Activated naive CD4-positive, alpha-beta T cell treated with anti-CD3 and anti-CD28 coated beads, Interleukin-2, amount 50 U/mL, for 72 hours (primary cell): ENCODE results near the gene JMJD1C. TPM values are rescaled to one million over a fixed set of nuclear protein-coding genes. Genes with fewer than 3 reads are reported as not detected.
"Not testable (repeated sequence)": the region's sequence is repeated elsewhere in the genome, so short reads cannot be mapped to it uniquely, and the experiment has no call there.

Experiments used
- ATAC-seq, 2 donors: fragments of 150-1000 bp; cut with Tn5 transposase; 2 replicates each; pipeline ENCODE4 v1.10.0; 2021; ENCODE audit warnings: mild to moderate bottlenecking in 2 of 2, moderate library complexity in 2 of 2
- DNase-seq, 2 donors: peaks; one replicate each; pipeline ENCODE4 v3.0.0; 2021 to 2022; ENCODE audit warnings: low spot score in 2 of 2
- H3K27ac Mint-ChIP-seq, 2 donors: one replicate each; pipeline ENCODE4 v1.8.0; 2022; ENCODE audit warnings: mild to moderate bottlenecking in 2 of 2, mixed read lengths in 2 of 2
- H3K36me3 Mint-ChIP-seq, 2 donors: one replicate each; pipeline ENCODE4 v1.8.0; 2022; ENCODE audit warnings: mixed read lengths in 2 of 2
- H3K9me3 Mint-ChIP-seq, 2 donors: one replicate each; pipeline ENCODE4 v1.8.0; 2022; ENCODE audit warnings: mixed read lengths in 2 of 2
- total RNA-seq, 2 donors: library from RNA; stranded (reverse); gene quantifications; one replicate each; pipeline ENCODE4 v1.2.3, GENCODE V29; 2022

The JMJD1C gene
- total RNA-seq, 2 donors from 2014 or later = 62.5 to 68.7 TPM

GRCh38 chr10:63319231-63319630, 146.5 kb downstream of the JMJD1C start:
- ATAC-seq (no peak), DNase-seq (no peak)
- no peak overlapping the region for H3K27ac Mint-ChIP-seq
- H3K9me3 Mint-ChIP-seq = no peaks in the 10 kb centered on the region
- H3K36me3 Mint-ChIP-seq = peaks cover 0 to 5% of the 10 kb centered on the region in 2 donors

- Mint-ChIP-seq H3K27ac (no peak overlapping the region), H3K9me3 (no peaks in the 10 kb centered on the region), H3K36me3 (peaks cover 0 to 5% of the 10 kb centered on the region in 2 donors)
- ATAC-seq = no peak
- DNase-seq = no peak
Observed at GRCh38 chr10:63318491-63318890, 147.3 kb downstream of the JMJD1C start.

GRCh38 chr10:63314020-63314419, 151.8 kb downstream of the JMJD1C start:
- Mint-ChIP-seq H3K36me3 (no peaks in the 10 kb centered on the region), H3K27ac (no peak overlapping the region), H3K9me3 (no peaks in the 10 kb centered on the region)
- no peak for DNase-seq
- no peak for ATAC-seq

- H3K27ac Mint-ChIP-seq = no peak overlapping the region
- H3K36me3 Mint-ChIP-seq = no peaks in the 10 kb centered on the region
- DNase-seq (no peak), ATAC-seq (no peak)
- H3K9me3 Mint-ChIP-seq = no peaks in the 10 kb centered on the region
Observed at GRCh38 chr10:63313066-63313717, 152.6 kb downstream of the JMJD1C start.

- no peak for ATAC-seq
- Mint-ChIP-seq H3K36me3 (no peaks in the 10 kb centered on the region), H3K9me3 (no peaks in the 10 kb centered on the region), H3K27ac (no peak overlapping the region)
- no peak for DNase-seq
Observed at GRCh38 chr10:63308628-63309027, 157.1 kb downstream of the JMJD1C start.

- ATAC-seq = no peak
- DNase-seq = no peak
- Mint-ChIP-seq H3K27ac (no peak overlapping the region), H3K9me3 (no peaks in the 10 kb centered on the region), H3K36me3 (no peaks in the 10 kb centered on the region)
Observed at GRCh38 chr10:63304146-63304545, 161.6 kb downstream of the JMJD1C start.

GRCh38 chr10:63300801-63301200, 165.0 kb downstream of the JMJD1C start:
- no peaks in the 10 kb centered on the region for H3K36me3 Mint-ChIP-seq
- no peak overlapping the region for H3K27ac Mint-ChIP-seq
- no peak for DNase-seq
- no peak for ATAC-seq
- H3K9me3 Mint-ChIP-seq = no peaks in the 10 kb centered on the region

GRCh38 chr10:63297941-63298340, 167.8 kb downstream of the JMJD1C start:
- Mint-ChIP-seq H3K9me3 (no peaks in the 10 kb centered on the region), H3K27ac (no peak overlapping the region), H3K36me3 (peaks cover 0 to 2% of the 10 kb centered on the region in 2 donors)
- no peak for ATAC-seq
- no peak for DNase-seq

GRCh38 chr10:63294781-63295180, 171.0 kb downstream of the JMJD1C start:
- DNase-seq = no peak
- Mint-ChIP-seq H3K36me3 (peaks cover 0 to 6% of the 10 kb centered on the region in 2 donors), H3K9me3 (no peaks in the 10 kb centered on the region)

GRCh38 chr10:63292847-63293246, 172.9 kb downstream of the JMJD1C start:
- not testable (repeated sequence) for H3K9me3 Mint-ChIP-seq, DNase-seq, H3K36me3 Mint-ChIP-seq, H3K27ac Mint-ChIP-seq, ATAC-seq

More at GRCh38 chr10:63294781-63295180, 171.0 kb downstream of the JMJD1C start:
- H3K27ac Mint-ChIP-seq = no peak overlapping the region
- no peak for ATAC-seq

GRCh38 chr10:63288170-63288569, 177.6 kb downstream of the JMJD1C start:
- Mint-ChIP-seq H3K27ac (no peak overlapping the region), H3K9me3 (peaks cover 0 to 3% of the 10 kb centered on the region in 2 donors), H3K36me3 (peaks cover 0 to 12% of the 10 kb centered on the region in 2 donors)
- ATAC-seq = no peak
- no peak for DNase-seq

- H3K36me3 Mint-ChIP-seq = peaks cover 0 to 6% of the 10 kb centered on the region in 2 donors
- DNase-seq (no peak), ATAC-seq (no peak)
- no peak overlapping the region for H3K27ac Mint-ChIP-seq
- peaks cover 0 to 3% of the 10 kb centered on the region in 2 donors for H3K9me3 Mint-ChIP-seq
Observed at GRCh38 chr10:63286754-63287264, 179.0 kb downstream of the JMJD1C start.

- Mint-ChIP-seq H3K36me3 (peaks cover 0 to 6% of the 10 kb centered on the region in 2 donors), H3K9me3 (peaks cover 0 to 3% of the 10 kb centered on the region in 2 donors), H3K27ac (no peak overlapping the region)
- no peak for ATAC-seq
- no peak for DNase-seq
Observed at GRCh38 chr10:63286340-63286739, 179.4 kb downstream of the JMJD1C start.

GRCh38 chr10:63283901-63284300, 181.9 kb downstream of the JMJD1C start:
- ATAC-seq, H3K36me3 Mint-ChIP-seq, H3K27ac Mint-ChIP-seq, DNase-seq, H3K9me3 Mint-ChIP-seq: not testable (repeated sequence)

- peaks cover 0 to 3% of the 10 kb centered on the region in 2 donors for H3K9me3 Mint-ChIP-seq
- DNase-seq = no peak
- H3K36me3 Mint-ChIP-seq = peaks cover 0 to 6% of the 10 kb centered on the region in 2 donors
- ATAC-seq = no peak
- H3K27ac Mint-ChIP-seq = no peak overlapping the region
Observed at GRCh38 chr10:63283093-63283492, 182.7 kb downstream of the JMJD1C start.

- Mint-ChIP-seq H3K9me3 (peaks cover 0 to 3% of the 10 kb centered on the region in 2 donors), H3K36me3 (peaks cover 0 to 10% of the 10 kb centered on the region in 2 donors), H3K27ac (no peak overlapping the region)
- ATAC-seq (no peak), DNase-seq (no peak)
Observed at GRCh38 chr10:63281967-63282366, 183.8 kb downstream of the JMJD1C start.

GRCh38 chr10:63280386-63280785, 185.4 kb downstream of the JMJD1C start:
- H3K9me3 Mint-ChIP-seq = peaks cover 0 to 3% of the 10 kb centered on the region in 2 donors
- ATAC-seq (no peak), DNase-seq (no peak)
- H3K27ac Mint-ChIP-seq = no peak overlapping the region
- peaks cover 0 to 10% of the 10 kb centered on the region in 2 donors for H3K36me3 Mint-ChIP-seq

- H3K9me3 Mint-ChIP-seq = no peaks in the 10 kb centered on the region
- H3K27ac Mint-ChIP-seq = peak overlapping the region in 1 of 2 donors; percentile 0
- H3K36me3 Mint-ChIP-seq = peaks cover 0 to 4% of the 10 kb centered on the region in 2 donors
- ATAC-seq (no peak), DNase-seq (no peak)
Observed at GRCh38 chr10:63275094-63275493, 190.7 kb downstream of the JMJD1C start.
